ENCODE measurements around the gene SUPT20HL2. TPM values are rescaled to one million over a fixed set of nuclear protein-coding genes. Genes with fewer than 3 reads are reported as not detected.

Gene SUPT20HL2
- total and polyA plus RNA-seq, 4 donors: not detected

GRCh38 chrX:24334461-24334860, 20.6 kb upstream of the SUPT20HL2 start:
- Histone ChIP-seq H3K9ac (ENCODE audit: insufficient read depth in 1 of 2, low read length in 2 of 2) (no peak overlapping the region), H3K9me3 (ENCODE audit: control insufficient read depth in 4 of 4, insufficient read depth in 3 of 4, low read length in 3 of 4) (no peaks in the 10 kb centered on the region), H3K36me3 (ENCODE audit: control insufficient read depth in 4 of 4, insufficient read depth in 4 of 4, low read length in 4 of 4) (no peaks in the 10 kb centered on the region), H3K27me3 (ENCODE audit: control insufficient read depth in 3 of 3, insufficient read depth in 3 of 3, low read length in 2 of 3) (peaks cover 4 to 31% (median 14%) of the 10 kb centered on the region in 3 donors), H3K27ac (ENCODE audit: low read depth in 1 of 2, low read length in 1 of 2) (no peak overlapping the region), H3K4me1 (ENCODE audit: control insufficient read depth in 5 of 5, insufficient read depth in 5 of 5, low read length in 5 of 5) (no peaks in the 10 kb centered on the region), H3K4me3 (no peak overlapping the region)
- no peak for TF ChIP-seq CTCF (IDR thresholded peaks at IDR 0.05; ENCODE audit: control extremely low read depth, extremely low read depth)
- ATAC-seq (ENCODE audit: insufficient read depth, low FRiP score): no peak
- DNase-seq: no peak

GRCh38 chrX:24333371-24333770, 19.5 kb upstream of the SUPT20HL2 start:
- H3K9ac ChIP-seq (ENCODE audit: insufficient read depth in 1 of 2, low read length in 2 of 2): no peak overlapping the region
- 75 to 89% methylated on average over 1 of the region's 1 CpG for WGBS, 2 donors
- ATAC-seq (ENCODE audit: insufficient read depth, low FRiP score): no peak
- no peaks in the 10 kb centered on the region for H3K4me1 ChIP-seq (ENCODE audit: control insufficient read depth in 5 of 5, insufficient read depth in 5 of 5, low read length in 5 of 5)
- TF ChIP-seq CTCF (IDR thresholded peaks at IDR 0.05; ENCODE audit: control extremely low read depth, extremely low read depth): no peak
- H3K4me3 ChIP-seq: no peak overlapping the region
- H3K36me3 ChIP-seq (ENCODE audit: control insufficient read depth in 4 of 4, insufficient read depth in 4 of 4, low read length in 4 of 4): no peaks in the 10 kb centered on the region
- H3K27ac ChIP-seq (ENCODE audit: low read depth in 1 of 2, low read length in 1 of 2): no peak overlapping the region
- H3K9me3 ChIP-seq (ENCODE audit: control insufficient read depth in 4 of 4, insufficient read depth in 3 of 4, low read length in 3 of 4): no peaks in the 10 kb centered on the region
- DNase-seq: no peak
- peaks cover 4 to 37% (median 15%) of the 10 kb centered on the region in 3 donors for H3K27me3 ChIP-seq (ENCODE audit: control insufficient read depth in 3 of 3, insufficient read depth in 3 of 3, low read length in 2 of 3)

- Histone ChIP-seq H3K4me3 (no peak overlapping the region), H3K9me3 (ENCODE audit: control insufficient read depth in 4 of 4, insufficient read depth in 3 of 4, low read length in 3 of 4) (no peaks in the 10 kb centered on the region), H3K27ac (ENCODE audit: low read depth in 1 of 2, low read length in 1 of 2) (no peak overlapping the region), H3K9ac (ENCODE audit: insufficient read depth in 1 of 2, low read length in 2 of 2) (no peak overlapping the region), H3K4me1 (ENCODE audit: control insufficient read depth in 5 of 5, insufficient read depth in 5 of 5, low read length in 5 of 5) (no peaks in the 10 kb centered on the region), H3K27me3 (ENCODE audit: control insufficient read depth in 3 of 3, insufficient read depth in 3 of 3, low read length in 2 of 3) (peaks cover 4 to 37% (median 15%) of the 10 kb centered on the region in 3 donors), H3K36me3 (ENCODE audit: control insufficient read depth in 4 of 4, insufficient read depth in 4 of 4, low read length in 4 of 4) (no peaks in the 10 kb centered on the region)
- DNase-seq (no peak), ATAC-seq (ENCODE audit: insufficient read depth, low FRiP score) (no peak)
- no peak for TF ChIP-seq CTCF (IDR thresholded peaks at IDR 0.05; ENCODE audit: control extremely low read depth, extremely low read depth)
- WGBS, 2 donors: 74 to 84% methylated on average over 4 of the region's 4 CpGs
These were observed 19.0 kb upstream of the SUPT20HL2 start for GRCh38 chrX:24332878-24333277.

- H3K27ac ChIP-seq (ENCODE audit: low read depth in 1 of 2, low read length in 1 of 2): no peak overlapping the region
- 88 to 100% methylated on average over 1 of the region's 1 CpG for WGBS, 2 donors
- no peak for TF ChIP-seq CTCF (IDR thresholded peaks at IDR 0.05; ENCODE audit: control extremely low read depth, extremely low read depth)
- H3K27me3 ChIP-seq (ENCODE audit: control insufficient read depth in 3 of 3, insufficient read depth in 3 of 3, low read length in 2 of 3): peaks cover 0 to 34% (median 25%) of the 10 kb centered on the region in 3 donors
- no peak for DNase-seq
- peaks cover 0 to 5% (median 0%) of the 10 kb centered on the region in 4 donors for H3K9me3 ChIP-seq (ENCODE audit: control insufficient read depth in 4 of 4, insufficient read depth in 3 of 4, low read length in 3 of 4)
- no peak for ATAC-seq (ENCODE audit: insufficient read depth, low FRiP score)
- no peak overlapping the region for H3K4me3 ChIP-seq
- no peak overlapping the region for H3K9ac ChIP-seq (ENCODE audit: insufficient read depth in 1 of 2, low read length in 2 of 2)
- no peaks in the 10 kb centered on the region for H3K4me1 ChIP-seq (ENCODE audit: control insufficient read depth in 5 of 5, insufficient read depth in 5 of 5, low read length in 5 of 5)
- H3K36me3 ChIP-seq (ENCODE audit: control insufficient read depth in 4 of 4, insufficient read depth in 4 of 4, low read length in 4 of 4): no peaks in the 10 kb centered on the region
These were observed 11.4 kb upstream of the SUPT20HL2 start for GRCh38 chrX:24325231-24325630.

Data from lung (tissue), 12 donors.